Measurements from ENCODE around the gene DLGAP1.

Gene DLGAP1

GRCh38 chr18:4193086-4193485, 262.0 kb downstream of the DLGAP1 start:
- no peak for ATAC-seq
- TF ChIP-seq SNAI2 (CRISPR knock-in tag; IDR thresholded peaks at IDR 0.05) (no peak), CSDC2 (CRISPR knock-in tag; IDR thresholded peaks at IDR 0.05) (no peak), TSHZ2 (CRISPR knock-in tag; IDR thresholded peaks at IDR 0.05) (no peak), ZNF8 (CRISPR knock-in tag; IDR thresholded peaks at IDR 0.05) (no peak), GLIS3 (CRISPR knock-in tag; IDR thresholded peaks at IDR 0.05) (no peak), RARB (CRISPR knock-in tag; IDR thresholded peaks at IDR 0.05) (no peak), ZC3H10 (CRISPR knock-in tag; IDR thresholded peaks at IDR 0.05) (no peak), PATZ1 (CRISPR knock-in tag; IDR thresholded peaks at IDR 0.05; ENCODE audit: borderline replicate concordance) (no peak), POU6F1 (CRISPR knock-in tag; IDR thresholded peaks at IDR 0.05; ENCODE audit: borderline replicate concordance, low read depth) (no peak), TCF4 (CRISPR knock-in tag; IDR thresholded peaks at IDR 0.05; ENCODE audit: borderline replicate concordance) (no peak), CREB5 (CRISPR knock-in tag; IDR thresholded peaks at IDR 0.05; ENCODE audit: low read depth) (no peak), ESRRG (CRISPR knock-in tag; IDR thresholded peaks at IDR 0.05) (no peak), TOX (CRISPR knock-in tag; IDR thresholded peaks at IDR 0.05; ENCODE audit: borderline replicate concordance) (no peak), ZNF70 (CRISPR knock-in tag; IDR thresholded peaks at IDR 0.05) (no peak)

- no peak for ATAC-seq
- no peak for TF ChIP-seq TSHZ2 (CRISPR knock-in tag; IDR thresholded peaks at IDR 0.05)
These were observed 273.1 kb downstream of the DLGAP1 start for GRCh38 chr18:4181882-4182568.

- no peak for TF ChIP-seq ISL1 (CRISPR knock-in tag; IDR thresholded peaks at IDR 0.05)
- no peak for TF ChIP-seq SNAI2 (CRISPR knock-in tag; IDR thresholded peaks at IDR 0.05)
- TF ChIP-seq TOX (CRISPR knock-in tag; IDR thresholded peaks at IDR 0.05; ENCODE audit: borderline replicate concordance), result no peak
- TF ChIP-seq CSDC2 (CRISPR knock-in tag; IDR thresholded peaks at IDR 0.05), result no peak
- no peak for TF ChIP-seq ARNTL (CRISPR knock-in tag; IDR thresholded peaks at IDR 0.05; ENCODE audit: borderline replicate concordance, low read depth)
- TF ChIP-seq TCF4 (CRISPR knock-in tag; IDR thresholded peaks at IDR 0.05; ENCODE audit: borderline replicate concordance), result no peak
- TF ChIP-seq ZNF565 (CRISPR knock-in tag; conservative IDR thresholded peaks at IDR 0.05; ENCODE audit: low read depth), result no peak
- TF ChIP-seq ESRRG (CRISPR knock-in tag; IDR thresholded peaks at IDR 0.05), result no peak
- no peak for TF ChIP-seq GLIS3 (CRISPR knock-in tag; IDR thresholded peaks at IDR 0.05)
- TF ChIP-seq TSHZ2 (CRISPR knock-in tag; IDR thresholded peaks at IDR 0.05), result no peak
- TF ChIP-seq ZNF70 (CRISPR knock-in tag; IDR thresholded peaks at IDR 0.05), result no peak
- no peak for TF ChIP-seq PPARA (CRISPR knock-in tag; IDR thresholded peaks at IDR 0.05; ENCODE audit: borderline replicate concordance)
- ATAC-seq, result no peak
These were observed 274.0 kb downstream of the DLGAP1 start for GRCh38 chr18:4181086-4181485.

Measured in SK-N-SH treated with all-trans-retinoic acid at 6 μM for 48 hours (cell line).